ENCODE results near the gene CNTN4.

GRCh38 chr3:2544212-2544611 lies 445.5 kb downstream of the CNTN4 start:
- TF ChIP-seq CTCF (IDR thresholded peaks at IDR 0.05): no peak
- no peak for TF ChIP-seq POLR2A (IDR thresholded peaks at IDR 0.05)
